KMS-11 (cell line): Measurements from ENCODE around the gene IL9.

Source experiments
- H2AFZ ChIP-seq: fragments of 200-600 bp; sonication (generic); 2 replicates; pipeline ENCODE4 v1.6.1; 2016; ENCODE audit warnings: antibody characterized with exemption, mixed run types, low read depth
- H3K27ac ChIP-seq: fragments of 200-600 bp; sonication (generic); 2 replicates; pipeline ENCODE4 v1.6.1; 2016; ENCODE audit warnings: mild to moderate bottlenecking, mixed run types
- H3K27me3 ChIP-seq: fragments of 200-600 bp; sonication (generic); 2 replicates; pipeline ENCODE4 v1.6.1; 2017; ENCODE audit warnings: mild to moderate bottlenecking, low read depth, mixed run types, moderate library complexity; ENCODE audit not compliant: insufficient read depth
- H3K36me3 ChIP-seq: fragments of 200-600 bp; sonication (generic); 2 replicates; pipeline ENCODE4 v1.6.1; 2017; ENCODE audit warnings: mild to moderate bottlenecking, mixed run types; ENCODE audit not compliant: insufficient read depth
- H3K4me1 ChIP-seq: fragments of 200-600 bp; sonication (generic); 2 replicates; pipeline ENCODE4 v1.6.1; 2016; ENCODE audit warnings: mild to moderate bottlenecking, low read depth, mixed run types; ENCODE audit not compliant: poor library complexity, severe bottlenecking
- H3K4me2 ChIP-seq: fragments of 200-600 bp; sonication (generic); 2 replicates; pipeline ENCODE4 v1.7.0; 2016; ENCODE audit warnings: mild to moderate bottlenecking, mixed run types
- H3K4me3 ChIP-seq: fragments of 200-600 bp; sonication (generic); IDR thresholded peaks from 2 replicates; pipeline ENCODE4 v1.6.1; 2017; ENCODE audit warnings: low read depth, low read length, mixed read lengths; ENCODE audit not compliant: insufficient read depth
- H3K79me2 ChIP-seq: fragments of 200-600 bp; sonication (generic); 2 replicates; pipeline ENCODE4 v1.6.1; 2016; ENCODE audit warnings: low read depth, mixed run types; ENCODE audit not compliant: insufficient read depth
- H3K9ac ChIP-seq: fragments of 200-600 bp; sonication (generic); 2 replicates; pipeline ENCODE4 v1.6.1; 2016; ENCODE audit warnings: mild to moderate bottlenecking, mixed run types
- H4K20me1 ChIP-seq: fragments of 200-600 bp; sonication (generic); 2 replicates; pipeline ENCODE4 v1.6.1; 2016; ENCODE audit warnings: mild to moderate bottlenecking, mixed run types; ENCODE audit not compliant: insufficient read depth
- TF ChIP-seq, protein P1 (sequence below): fragments of 200-600 bp; sonication (generic); conservative IDR thresholded peaks from 2 replicates; pipeline ENCODE4 v1.6.1; 2017; ENCODE audit warnings: low read depth, mild to moderate bottlenecking, antibody characterized with exemption, low read length, moderate library complexity, mixed read lengths

IL9 gene

DNA sequence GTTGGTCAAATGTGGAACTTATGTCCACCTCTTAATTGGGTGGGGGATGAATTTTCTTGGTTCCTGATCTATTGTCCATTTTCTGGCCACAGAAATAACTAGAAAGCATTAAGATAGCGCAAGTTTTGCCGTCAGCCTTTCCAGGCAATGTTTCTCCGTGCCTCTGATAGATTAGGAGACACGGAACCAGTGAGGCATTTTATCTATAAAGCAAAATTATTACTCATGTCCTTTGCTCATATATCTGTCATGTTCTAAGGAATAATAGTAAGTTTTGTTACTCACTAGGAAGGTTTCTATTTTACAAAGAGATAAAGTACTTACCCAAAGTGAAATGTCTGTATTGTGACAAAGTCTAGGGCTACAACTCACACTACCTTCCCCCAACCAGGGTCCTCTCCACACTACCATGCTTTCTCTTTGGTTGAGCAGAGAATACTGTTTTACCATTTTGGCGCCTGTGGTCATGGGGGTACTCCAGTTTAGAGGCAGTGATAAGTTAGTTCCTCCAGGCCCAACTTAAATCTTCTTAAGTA is 19.9 kb upstream of the IL9 start:
- Histone ChIP-seq H3K4me1 (peaks cover 12% of the 10 kb centered on the region), H3K79me2 (no peaks in the 10 kb centered on the region), H3K4me3 (no peak overlapping the region), H3K27ac (no peak overlapping the region), H3K9ac (no peak overlapping the region), H3K4me2 (no peak overlapping the region), H2AFZ (no peak overlapping the region), H3K27me3 (no peaks in the 10 kb centered on the region), H4K20me1 (no peaks in the 10 kb centered on the region), H3K36me3 (no peaks in the 10 kb centered on the region)
- TF ChIP-seq, protein P1, sequence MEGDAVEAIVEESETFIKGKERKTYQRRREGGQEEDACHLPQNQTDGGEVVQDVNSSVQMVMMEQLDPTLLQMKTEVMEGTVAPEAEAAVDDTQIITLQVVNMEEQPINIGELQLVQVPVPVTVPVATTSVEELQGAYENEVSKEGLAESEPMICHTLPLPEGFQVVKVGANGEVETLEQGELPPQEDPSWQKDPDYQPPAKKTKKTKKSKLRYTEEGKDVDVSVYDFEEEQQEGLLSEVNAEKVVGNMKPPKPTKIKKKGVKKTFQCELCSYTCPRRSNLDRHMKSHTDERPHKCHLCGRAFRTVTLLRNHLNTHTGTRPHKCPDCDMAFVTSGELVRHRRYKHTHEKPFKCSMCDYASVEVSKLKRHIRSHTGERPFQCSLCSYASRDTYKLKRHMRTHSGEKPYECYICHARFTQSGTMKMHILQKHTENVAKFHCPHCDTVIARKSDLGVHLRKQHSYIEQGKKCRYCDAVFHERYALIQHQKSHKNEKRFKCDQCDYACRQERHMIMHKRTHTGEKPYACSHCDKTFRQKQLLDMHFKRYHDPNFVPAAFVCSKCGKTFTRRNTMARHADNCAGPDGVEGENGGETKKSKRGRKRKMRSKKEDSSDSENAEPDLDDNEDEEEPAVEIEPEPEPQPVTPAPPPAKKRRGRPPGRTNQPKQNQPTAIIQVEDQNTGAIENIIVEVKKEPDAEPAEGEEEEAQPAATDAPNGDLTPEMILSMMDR = no peak

DNA sequence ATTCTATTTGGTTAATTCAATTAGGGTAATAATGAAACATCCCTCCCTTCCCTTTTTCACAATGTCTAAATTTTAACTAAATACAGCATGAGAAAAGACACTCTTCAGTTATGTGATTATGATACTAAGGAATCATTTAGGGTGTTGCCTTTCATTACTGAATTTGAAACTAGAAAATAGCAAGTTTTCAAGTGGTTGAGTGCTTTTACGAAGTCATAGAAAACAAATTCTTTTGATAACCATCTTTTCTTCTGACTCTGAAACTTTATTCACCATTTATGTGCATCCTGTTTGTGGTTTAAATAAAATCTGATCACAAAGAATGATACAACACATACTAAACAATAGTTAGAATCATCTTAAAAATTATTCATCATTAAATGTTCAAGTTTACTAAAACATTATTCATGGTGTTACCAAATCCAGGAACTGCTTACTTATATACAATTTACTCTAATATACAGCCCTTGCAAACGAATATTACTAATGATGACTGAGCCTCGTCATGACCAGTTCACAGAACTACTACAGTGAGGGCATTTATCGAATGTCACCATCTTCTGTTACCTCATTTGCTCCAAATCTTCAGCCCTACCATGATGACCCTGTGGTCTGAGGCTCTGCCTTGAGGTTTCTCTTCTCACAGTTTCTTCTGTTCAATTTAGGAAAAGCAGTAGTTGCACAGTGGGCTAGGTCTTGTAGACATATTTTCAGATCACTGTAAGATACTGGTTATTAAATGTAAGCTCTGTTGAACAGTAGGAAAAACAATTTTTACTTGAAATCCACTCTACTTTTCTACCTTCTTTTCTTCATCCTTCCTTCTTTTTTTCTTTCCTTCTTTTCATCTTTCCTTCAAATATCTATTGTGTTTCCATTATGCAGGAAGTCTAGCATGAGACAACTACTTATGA is 18.3 kb upstream of the IL9 start:
- Histone ChIP-seq H3K9ac (no peak overlapping the region), H3K27me3 (no peaks in the 10 kb centered on the region)

DNA sequence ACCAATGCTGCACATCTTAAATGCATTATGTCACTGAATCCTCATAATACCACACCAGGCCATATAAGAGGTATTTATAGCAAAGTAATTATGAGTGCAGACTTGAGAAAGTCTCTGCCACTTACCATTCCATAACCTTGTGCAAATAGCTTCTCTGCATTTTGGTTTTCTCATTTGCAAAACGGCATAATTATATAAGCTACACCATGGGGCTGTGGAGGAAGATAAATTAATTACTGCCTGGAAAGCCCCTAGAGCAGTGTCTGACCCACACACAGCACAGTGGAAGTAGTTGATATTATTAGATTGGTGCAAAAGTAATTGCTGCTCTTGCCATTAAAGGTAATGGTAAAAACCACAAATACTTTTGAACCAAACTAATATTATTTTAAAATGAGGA is 9.5 kb upstream of the IL9 start:
- Histone ChIP-seq H3K36me3 (no peaks in the 10 kb centered on the region), H3K79me2 (no peaks in the 10 kb centered on the region), H3K4me3 (no peak overlapping the region), H3K4me1 (no peaks in the 10 kb centered on the region), H3K27ac (no peak overlapping the region), H3K9ac (no peak overlapping the region), H3K4me2 (no peak overlapping the region), H2AFZ (no peak overlapping the region), H4K20me1 (no peaks in the 10 kb centered on the region), H3K27me3 (no peaks in the 10 kb centered on the region)
- TF ChIP-seq, protein P1 = no peak

More for the DNA sequence above, 18.3 kb upstream of the IL9 start:
- Histone ChIP-seq H4K20me1 (no peaks in the 10 kb centered on the region), H3K27ac (no peak overlapping the region), H3K4me1 (peaks cover 12% of the 10 kb centered on the region), H3K36me3 (no peaks in the 10 kb centered on the region), H3K79me2 (no peaks in the 10 kb centered on the region), H2AFZ (no peak overlapping the region), H3K4me2 (no peak overlapping the region), H3K4me3 (no peak overlapping the region)
- TF ChIP-seq, protein P1 = no peak

DNA sequence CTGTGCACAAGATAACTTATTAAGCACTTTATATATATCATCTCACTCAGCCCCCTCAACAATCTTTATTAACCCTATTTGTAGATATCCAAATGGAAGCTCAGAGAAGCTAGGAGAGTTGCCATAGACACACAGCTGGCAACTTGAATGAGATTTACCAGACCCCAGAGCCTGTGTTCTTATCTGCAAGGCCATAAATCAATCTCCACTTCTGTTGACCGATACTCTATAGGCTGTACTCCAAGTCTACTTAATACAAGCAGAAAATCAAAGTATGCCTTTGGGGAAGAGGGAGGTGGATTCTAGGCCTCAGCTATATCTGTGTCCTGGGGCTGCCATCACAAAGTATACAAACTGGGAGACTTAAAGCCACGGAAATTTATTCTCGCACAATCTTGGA is 6.0 kb upstream of the IL9 start:
- Histone ChIP-seq H3K79me2 (no peaks in the 10 kb centered on the region), H2AFZ (no peak overlapping the region), H3K4me1 (no peaks in the 10 kb centered on the region), H3K9ac (no peak overlapping the region), H3K27me3 (no peaks in the 10 kb centered on the region), H3K27ac (no peak overlapping the region), H3K4me3 (no peak overlapping the region), H3K4me2 (no peak overlapping the region), H4K20me1 (no peaks in the 10 kb centered on the region), H3K36me3 (no peaks in the 10 kb centered on the region)
- TF ChIP-seq, protein P1 = no peak
